Upper lobe of left lung (tissue), 6 donors: ENCODE results near the gene DHRS4. TPM values are rescaled to one million over a fixed set of nuclear protein-coding genes. Genes with fewer than 3 reads are reported as not detected.
A peak's percentile ranks its signal among the peaks of the same experiment; 100 is the strongest.

Experiments used
- ATAC-seq, 2 donors: fragments of 200-7000 bp; cut with Tn5 transposase; one replicate each; pipeline ENCODE4 v1.9.1; 2022; ENCODE audit warnings: mild to moderate bottlenecking in 2 of 2, moderate library complexity in 2 of 2; ENCODE audit not compliant: low FRiP score in 2 of 2
- DNase-seq, 2 donors: peaks; one replicate each; pipeline ENCODE4 v3.0.0-alpha.2; 2019 to 2020
- H3K27ac ChIP-seq, 4 donors: fragments of 200-600 bp; sonication (generic); one replicate each; pipeline ENCODE4 v1.5.1; 2016 to 2019
- H3K27me3 ChIP-seq, 4 donors: fragments of 200-600 bp; sonication (generic); one replicate each; pipeline ENCODE4 v1.5.1; 2017 to 2019
- H3K36me3 ChIP-seq, 4 donors: fragments of 200-600 bp; sonication (generic); one replicate each; pipeline ENCODE4 v1.5.1; 2016 to 2019
- H3K4me1 ChIP-seq, 4 donors: fragments of 200-600 bp; sonication (generic); one replicate each; pipeline ENCODE4 v1.5.1; 2018 to 2019
- H3K4me3 ChIP-seq, 4 donors: fragments of 200-600 bp; sonication (generic); one replicate each; pipeline ENCODE4 v1.5.1; 2017 to 2019; ENCODE audit warnings: mild to moderate bottlenecking in 2 of 4, moderate library complexity in 1 of 4
- H3K9me3 ChIP-seq, 4 donors: fragments of 200-600 bp; sonication (generic); one replicate each; pipeline ENCODE4 v1.5.1; 2018 to 2019
- CTCF ChIP-seq, 6 experiments: fragments of 450-650 bp in 4 of 6; fragments of 200-600 bp in 2 of 6; sonication (generic) in 2 of 6; IDR thresholded peaks; one replicate each; pipeline ENCODE4 v1.5.1; 2016 to 2019; ENCODE audit warnings: antibody characterized with exemption in 6 of 6
- EP300 ChIP-seq, 4 donors: sonication (generic); formaldehyde crosslinking; IDR thresholded peaks; one replicate each; pipeline ENCODE4 v1.5.1; 2017; ENCODE audit warnings: antibody characterized with exemption in 4 of 4, control low read depth in 2 of 4
- POLR2A ChIP-seq, 4 donors: fragments of 450-650 bp; IDR thresholded peaks; one replicate each; pipeline ENCODE4 v1.5.1; 2016 to 2017; ENCODE audit warnings: antibody characterized with exemption in 4 of 4, mild to moderate bottlenecking in 2 of 4
- POLR2AphosphoS5 ChIP-seq, 2 donors: sonication (generic); formaldehyde crosslinking; IDR thresholded peaks; one replicate each; pipeline ENCODE4 v1.5.1; 2017; ENCODE audit warnings: antibody characterized with exemption in 2 of 2
- WGBS, 2 donors: methylation state at CpG; one replicate each; pipeline ENCODE4 v1.1.5; 2017 to 2018; 5-methylcytosine and 5-hydroxymethylcytosine counted together
- total RNA-seq, 6 donors: library from RNA; depleted of rRNA in 4 of 6; stranded (reverse); fragments of >200 nt in 4 of 6; gene quantifications; one replicate each; pipeline versions ENCODE4 v1.1.0 to v1.2.1, GENCODE V29; 2016 to 2021
- donor health status: DM: no; HTN: no; CAD: no; lungs with moderate emphysema.
- donor health status: DM: no; HTN: yes; CAD: no; lungs with severe emphysema.

DHRS4 gene
- total RNA-seq = 10 to 100 TPM; 30.3 to 57.9 (median 33.8) TPM

- TF ChIP-seq EP300 (IDR thresholded peaks at IDR 0.05) = no peak
- peak in 2 of 4 donors; percentile 41 to 71 for TF ChIP-seq POLR2A (IDR thresholded peaks at IDR 0.05)
- peak; percentile 10 to 36 for TF ChIP-seq POLR2AphosphoS5 (IDR thresholded peaks at IDR 0.05)
- TF ChIP-seq CTCF (IDR thresholded peaks at IDR 0.05) = peak; percentile 76 to 86 (median 78)
- WGBS, 2 donors = 0% methylated on average over 6 to 27 of the region's 44 CpGs
- peak within 1 kb of the TSS; percentile 76 to 91 (median 88) for H3K27ac ChIP-seq
- DNase-seq = peak; percentile 90 to 91
- peaks cover 0 to 13% (median 0%) of the 10 kb centered on the region in 4 donors for H3K36me3 ChIP-seq
- peak within 1 kb of the TSS; percentile 67 to 98 (median 78) for H3K4me3 ChIP-seq
- peak; percentile 98 for ATAC-seq
- peaks cover 12 to 26% (median 19%) of the 10 kb centered on the region in 4 donors for H3K4me1 ChIP-seq
- H3K9me3 ChIP-seq = no peaks in the 10 kb centered on the region
- no peaks in the 10 kb centered on the region for H3K27me3 ChIP-seq
Observed at GRCh38 chr14:23953464-23954278, at the start of gene DHRS4. Gene DHRS4 (plus strand): TSS chr14:23953770. CDS start chr14:23953789, 19 bp downstream.

- ATAC-seq (peak; percentile 64 to 69), DNase-seq (peak in 1 of 2 donors; percentile 27)
- H3K9me3 ChIP-seq = no peaks in the 10 kb centered on the region
- no peak overlapping the region for H3K27ac ChIP-seq
- no peak overlapping the region for H3K4me3 ChIP-seq
- H3K36me3 ChIP-seq = no peaks in the 10 kb centered on the region
- 60 to 66% methylated on average over 6 to 7 of the region's 7 CpGs for WGBS, 2 donors
- no peaks in the 10 kb centered on the region for H3K27me3 ChIP-seq
- peak; percentile 40 to 71 (median 62) for TF ChIP-seq CTCF (IDR thresholded peaks at IDR 0.05)
- TF ChIP-seq EP300 (IDR thresholded peaks at IDR 0.05) = no peak
- H3K4me1 ChIP-seq = no peaks in the 10 kb centered on the region
Observed at GRCh38 chr14:23910101-23910875, 43.3 kb upstream of the DHRS4 start.

- no peak overlapping the region for H3K27ac ChIP-seq
- H3K4me3 ChIP-seq = no peak overlapping the region
- no peaks in the 10 kb centered on the region for H3K9me3 ChIP-seq
- DNase-seq = no peak
- no peaks in the 10 kb centered on the region for H3K27me3 ChIP-seq
- no peaks in the 10 kb centered on the region for H3K36me3 ChIP-seq
- 88 to 89% methylated on average over 3 of the region's 3 CpGs for WGBS, 2 donors
- peaks cover 0 to under 1% (median under 1%) of the 10 kb centered on the region in 4 donors for H3K4me1 ChIP-seq
- ATAC-seq = no peak
- TF ChIP-seq POLR2A (IDR thresholded peaks at IDR 0.05) (no peak), CTCF (IDR thresholded peaks at IDR 0.05) (no peak), EP300 (IDR thresholded peaks at IDR 0.05) (no peak), POLR2AphosphoS5 (IDR thresholded peaks at IDR 0.05) (no peak)
Observed at GRCh38 chr14:23910876-23911210, 42.7 kb upstream of the DHRS4 start.

- DNase-seq (no peak), ATAC-seq (no peak)
- H3K27me3 ChIP-seq = no peaks in the 10 kb centered on the region
- H3K27ac ChIP-seq = no peak overlapping the region
- TF ChIP-seq EP300 (IDR thresholded peaks at IDR 0.05) (no peak), POLR2A (IDR thresholded peaks at IDR 0.05) (no peak), POLR2AphosphoS5 (IDR thresholded peaks at IDR 0.05) (no peak), CTCF (IDR thresholded peaks at IDR 0.05) (no peak)
- 91% methylated on average over 4 of the region's 4 CpGs for WGBS, 2 donors
- H3K9me3 ChIP-seq = no peaks in the 10 kb centered on the region
- no peaks in the 10 kb centered on the region for H3K36me3 ChIP-seq
- peaks cover 0 to 8% (median 4%) of the 10 kb centered on the region in 4 donors for H3K4me1 ChIP-seq
- H3K4me3 ChIP-seq = no peak overlapping the region
Observed at GRCh38 chr14:23915559-23915958, 38.0 kb upstream of the DHRS4 start.
